Sigmoid colon (tissue), 4 donors: ENCODE data around the gene MAP3K6.

ENCODE experiments used
- EP300 ChIP-seq, 4 donors: sonication (generic); formaldehyde crosslinking; IDR thresholded peaks; one replicate each; pipeline ENCODE4 v1.6.1; 2017; ENCODE audit warnings: antibody characterized with exemption in 4 of 4
- TF ChIP-seq, protein P1 (sequence below), 4 experiments: fragments of 450-650 bp in 3 of 4; fragments of 200-600 bp in 1 of 4; IDR thresholded peaks; one replicate each; pipeline ENCODE4 v1.5.1; 2016 to 2019; ENCODE audit warnings: antibody characterized with exemption in 4 of 4, mild to moderate bottlenecking in 3 of 4, moderate library complexity in 2 of 4

DNA sequence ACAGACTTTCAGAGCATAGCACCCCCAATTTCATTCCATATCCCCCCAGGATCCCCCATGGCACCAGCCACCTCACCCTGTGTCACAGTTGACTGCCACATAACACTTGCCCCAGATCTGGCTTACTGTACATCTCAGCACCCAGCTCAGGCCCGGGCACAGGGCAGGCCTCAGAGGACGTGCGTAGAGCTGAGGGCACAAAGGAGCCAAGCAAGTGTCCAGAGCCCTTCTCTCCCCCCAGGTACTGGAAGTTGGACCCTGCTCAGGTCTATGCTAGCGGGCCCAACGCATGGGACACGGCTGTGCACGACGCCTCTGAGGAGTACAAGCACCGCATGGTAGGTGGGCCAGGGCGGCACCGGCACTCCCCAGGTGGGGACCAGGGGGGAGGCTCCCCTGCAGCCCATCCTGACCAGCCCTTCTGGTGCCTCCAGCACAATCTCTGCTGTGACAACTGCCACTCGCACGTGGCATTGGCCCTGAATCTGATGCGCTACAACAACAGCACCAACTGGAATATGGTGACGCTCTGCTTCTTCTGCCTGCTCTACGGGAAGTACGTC lies 33.0 kb downstream of the MAP3K6 start:
- TF ChIP-seq, protein P1, sequence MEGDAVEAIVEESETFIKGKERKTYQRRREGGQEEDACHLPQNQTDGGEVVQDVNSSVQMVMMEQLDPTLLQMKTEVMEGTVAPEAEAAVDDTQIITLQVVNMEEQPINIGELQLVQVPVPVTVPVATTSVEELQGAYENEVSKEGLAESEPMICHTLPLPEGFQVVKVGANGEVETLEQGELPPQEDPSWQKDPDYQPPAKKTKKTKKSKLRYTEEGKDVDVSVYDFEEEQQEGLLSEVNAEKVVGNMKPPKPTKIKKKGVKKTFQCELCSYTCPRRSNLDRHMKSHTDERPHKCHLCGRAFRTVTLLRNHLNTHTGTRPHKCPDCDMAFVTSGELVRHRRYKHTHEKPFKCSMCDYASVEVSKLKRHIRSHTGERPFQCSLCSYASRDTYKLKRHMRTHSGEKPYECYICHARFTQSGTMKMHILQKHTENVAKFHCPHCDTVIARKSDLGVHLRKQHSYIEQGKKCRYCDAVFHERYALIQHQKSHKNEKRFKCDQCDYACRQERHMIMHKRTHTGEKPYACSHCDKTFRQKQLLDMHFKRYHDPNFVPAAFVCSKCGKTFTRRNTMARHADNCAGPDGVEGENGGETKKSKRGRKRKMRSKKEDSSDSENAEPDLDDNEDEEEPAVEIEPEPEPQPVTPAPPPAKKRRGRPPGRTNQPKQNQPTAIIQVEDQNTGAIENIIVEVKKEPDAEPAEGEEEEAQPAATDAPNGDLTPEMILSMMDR (IDR thresholded peaks at IDR 0.05), result no peak
- no peak for TF ChIP-seq EP300 (IDR thresholded peaks at IDR 0.05)
